T-cell (primary cell): ENCODE measurements around the gene PICK1. TPM values are rescaled to one million over a fixed set of nuclear protein-coding genes. Genes with fewer than 3 reads are reported as not detected.

Experiments
- ATAC-seq, 4 experiments: fragments of 200-7000 bp in 3 of 4; fragments of 150-1000 bp in 1 of 4; cut with Tn5 transposase; replicated peaks in 1 of 4; 1 replicate in 3 of 4; 2 replicates in 1 of 4; pipeline ENCODE4 v1.10.0; 2021; ENCODE audit warnings: moderate library complexity in 3 of 4, mild to moderate bottlenecking in 2 of 4, moderate number of reproducible peaks in 1 of 4
- CTCF ChIA-PET, 2 donors: fragments of 300-600 bp; sonication (Branson Sonifier 250); formaldehyde crosslinking; loops; one replicate each; lab custom pipeline; 2022; ENCODE audit warnings: antibody characterized with exemption in 2 of 2; lab: Charles Lee
- POLR2A ChIA-PET, 2 donors: fragments of 300-600 bp; sonication (Branson Sonifier 250); formaldehyde crosslinking; loops; one replicate each; lab custom pipeline; 2022; ENCODE audit warnings: antibody characterized with exemption in 2 of 2; lab: Charles Lee
- DNase-seq, 35 experiments: peaks; one replicate each; pipeline versions ENCODE4 v3.0.0 to v3.0.0-alpha.2; 2013 to 2023
- H3K27ac ChIP-seq: one replicate; pipeline ENCODE4 v1.5.1; 2013; ENCODE audit warnings: low read length
- H3K27me3 ChIP-seq, 2 experiments: replicated peaks in 1 of 2; 1 replicate in 1 of 2; 2 replicates in 1 of 2; pipeline versions ENCODE4 v1.6.1 to v1.7.0; 2013; ENCODE audit warnings: low read length in 1 of 2, mixed read lengths in 1 of 2; ENCODE audit not compliant: control insufficient read depth in 2 of 2, insufficient read depth in 2 of 2; ENCODE audit errors: extremely low read depth in 1 of 2
- H3K36me3 ChIP-seq, 2 donors: 1 replicate in 1 of 2; 2 replicates in 1 of 2; pipeline versions ENCODE4 v1.6.1 to v1.7.0; 2013; ENCODE audit warnings: low read length in 1 of 2; ENCODE audit not compliant: control insufficient read depth in 2 of 2, insufficient read depth in 1 of 2; ENCODE audit errors: extremely low read depth in 1 of 2
- H3K4me1 ChIP-seq, 2 experiments: 1 replicate in 1 of 2; 2 replicates in 1 of 2; pipeline versions ENCODE4 v1.6.1 to v1.7.0; 2013; ENCODE audit warnings: low read length in 2 of 2, mixed read lengths in 1 of 2; ENCODE audit not compliant: insufficient read depth in 2 of 2, control insufficient read depth in 1 of 2; ENCODE audit errors: extremely low read depth in 1 of 2
- H3K4me3 ChIP-seq, 2 donors: 1 replicate in 1 of 2; 2 replicates in 1 of 2; pipeline versions ENCODE4 v1.5.1 to v1.7.0; 2013; ENCODE audit warnings: mild to moderate bottlenecking in 2 of 2, low read length in 1 of 2, moderate library complexity in 1 of 2; ENCODE audit not compliant: control insufficient read depth in 1 of 2; ENCODE audit errors: extremely low read depth in 1 of 2
- H3K9me3 ChIP-seq: 2 replicates; pipeline ENCODE4 v1.7.0; 2013
- H3K27ac Mint-ChIP-seq, 2 donors: one replicate each; pipeline ENCODE4 v1.8.0; 2020 to 2021; ENCODE audit warnings: mild to moderate bottlenecking in 2 of 2, mixed read lengths in 2 of 2
- H3K27me3 Mint-ChIP-seq, 2 donors: one replicate each; pipeline ENCODE4 v1.8.0; 2021 to 2022; ENCODE audit warnings: mixed read lengths in 2 of 2
- H3K36me3 Mint-ChIP-seq: one replicate; pipeline ENCODE4 v1.8.0; 2021; ENCODE audit warnings: mixed read lengths
- H3K4me1 Mint-ChIP-seq, 3 donors: one replicate each; pipeline ENCODE4 v1.8.0; 2020 to 2022; ENCODE audit warnings: mixed read lengths in 3 of 3, mild to moderate bottlenecking in 1 of 3
- H3K4me3 Mint-ChIP-seq, 3 donors: one replicate each; pipeline ENCODE4 v1.8.0; 2020 to 2022; ENCODE audit warnings: mild to moderate bottlenecking in 3 of 3, mixed read lengths in 3 of 3, moderate library complexity in 3 of 3
- H3K9me3 Mint-ChIP-seq, 3 donors: one replicate each; pipeline ENCODE4 v1.8.0; 2020 to 2022; ENCODE audit warnings: mixed read lengths in 3 of 3
- WGBS: methylation state at CpG from one replicate; pipeline ENCODE4 v1.1.5; 2013; ENCODE audit warnings: missing lambda C conversion rate; ENCODE audit not compliant: insufficient coverage; 5-methylcytosine and 5-hydroxymethylcytosine counted together
- total RNA-seq, 35 experiments: library from RNA in 6 of 35; stranded (reverse) in 6 of 35; fragments of 120-200 nt in 1 of 35; gene quantifications; one replicate each; pipeline versions ENCODE4 v1.2.1 to v1.2.4 and lab custom pipeline; 2013 to 2026

PICK1 gene
- total RNA-seq, 5 donors from 2014 or later (not counting 1 experiment from before 2014, with no cell fraction given): 26.4 to 32.0 (median 27.7) TPM

- CTCF ChIA-PET: no interaction called here
- Histone ChIP-seq H3K27me3 (peaks cover 0 to 54% of the 10 kb centered on the region in 2 experiments), H3K4me3 (no peak overlapping the region), H3K27ac (no peak overlapping the region), H3K36me3 (peaks cover 0 to under 1% of the 10 kb centered on the region in 2 donors), H3K4me1 (peaks cover 0 to 16% of the 10 kb centered on the region in 2 experiments), H3K9me3 (no peaks in the 10 kb centered on the region)
- H3K27me3 Mint-ChIP-seq: peaks cover 13 to 25% of the 10 kb centered on the region in 2 donors
- peaks cover 0 to 7% (median 1%) of the 10 kb centered on the region in 3 donors for H3K4me1 Mint-ChIP-seq
- 84% methylated on average over 9 of the region's 11 CpGs for WGBS
- DNase-seq (no peak), ATAC-seq (no peak)
- no peaks in the 10 kb centered on the region for H3K36me3 Mint-ChIP-seq
- H3K4me3 Mint-ChIP-seq: no peak overlapping the region
- POLR2A ChIA-PET: no interaction called here
- no peak overlapping the region for H3K27ac Mint-ChIP-seq
- no peaks in the 10 kb centered on the region for H3K9me3 Mint-ChIP-seq
Observed at GRCh38 chr22:38080474-38080849, 23.3 kb downstream of the PICK1 start.

- Mint-ChIP-seq H3K9me3 (no peaks in the 10 kb centered on the region), H3K4me1 (peaks cover 0 to 7% (median 1%) of the 10 kb centered on the region in 3 donors), H3K27me3 (peaks cover 13 to 25% of the 10 kb centered on the region in 2 donors), H3K4me3 (no peak overlapping the region), H3K36me3 (no peaks in the 10 kb centered on the region), H3K27ac (no peak overlapping the region)
- peaks cover 0 to 54% of the 10 kb centered on the region in 2 experiments for H3K27me3 ChIP-seq
- no peak for DNase-seq
- peaks cover 1 to 2% of the 10 kb centered on the region in 2 donors for H3K36me3 ChIP-seq
- ChIA-PET POLR2A (no interaction called here), CTCF (no interaction called here)
- peak overlapping the region in 1 of 2 donors; percentile 52 for H3K4me3 ChIP-seq
- H3K4me1 ChIP-seq: peaks cover 0 to 16% of the 10 kb centered on the region in 2 experiments
- H3K27ac ChIP-seq: no peak overlapping the region
- 11% methylated on average over 110 of the region's 110 CpGs for WGBS
- peak; percentile 34 to 43 (median 36) for ATAC-seq
- no peaks in the 10 kb centered on the region for H3K9me3 ChIP-seq
Observed at GRCh38 chr22:38080850-38081635, 23.8 kb downstream of the PICK1 start.

- ATAC-seq: peak in 2 of 4 experiments; percentile 12 to 14
- ChIA-PET CTCF (no interaction called here), POLR2A (no interaction called here)
- Mint-ChIP-seq H3K36me3 (no peaks in the 10 kb centered on the region), H3K9me3 (no peaks in the 10 kb centered on the region), H3K27ac (no peak overlapping the region), H3K4me3 (peak overlapping the region in 1 of 3 donors; percentile 35), H3K4me1 (peaks cover 0 to 7% (median 1%) of the 10 kb centered on the region in 3 donors), H3K27me3 (peaks cover 13 to 25% of the 10 kb centered on the region in 2 donors)
- peak overlapping the region in 1 of 2 donors; percentile 52 for H3K4me3 ChIP-seq
- peaks cover 2 to 3% of the 10 kb centered on the region in 2 donors for H3K36me3 ChIP-seq
- DNase-seq: no peak
- H3K27me3 ChIP-seq: peaks cover 0 to 54% of the 10 kb centered on the region in 2 experiments
- 11% methylated on average over 17 of the region's 17 CpGs for WGBS
- no peak overlapping the region for H3K27ac ChIP-seq
- H3K9me3 ChIP-seq: no peaks in the 10 kb centered on the region
- H3K4me1 ChIP-seq: peaks cover 0 to 16% of the 10 kb centered on the region in 2 experiments
Observed at GRCh38 chr22:38081636-38081940, 24.4 kb downstream of the PICK1 start.

- Histone ChIP-seq H3K36me3 (peaks cover 2 to 3% of the 10 kb centered on the region in 2 donors), H3K9me3 (no peaks in the 10 kb centered on the region), H3K4me3 (peak overlapping the region in 1 of 2 donors; percentile 52), H3K27me3 (peaks cover 0 to 54% of the 10 kb centered on the region in 2 experiments), H3K27ac (no peak overlapping the region), H3K4me1 (peaks cover 0 to 16% of the 10 kb centered on the region in 2 experiments)
- 9% methylated on average over 41 of the region's 52 CpGs for WGBS
- peaks cover under 1% of the 10 kb centered on the region for H3K36me3 Mint-ChIP-seq
- peaks cover 13 to 25% of the 10 kb centered on the region in 2 donors for H3K27me3 Mint-ChIP-seq
- no peak overlapping the region for H3K27ac Mint-ChIP-seq
- H3K4me1 Mint-ChIP-seq: peaks cover 0 to 7% (median 1%) of the 10 kb centered on the region in 3 donors
- no peaks in the 10 kb centered on the region for H3K9me3 Mint-ChIP-seq
- H3K4me3 Mint-ChIP-seq: peak overlapping the region in 1 of 3 donors; percentile 35
- POLR2A ChIA-PET: no interaction called here
- DNase-seq (no peak), ATAC-seq (no peak)
- CTCF ChIA-PET: no interaction called here
Observed at GRCh38 chr22:38081941-38082828, 25.0 kb downstream of the PICK1 start.

- ATAC-seq (no peak), DNase-seq (no peak)
- H3K27me3 Mint-ChIP-seq: peaks cover 13 to 32% of the 10 kb centered on the region in 2 donors
- H3K4me1 Mint-ChIP-seq: peaks cover 0 to 7% (median 1%) of the 10 kb centered on the region in 3 donors
- H3K4me3 Mint-ChIP-seq: no peak overlapping the region
- WGBS: 80% methylated on average over 19 of the region's 24 CpGs
- ChIA-PET CTCF (no interaction called here), POLR2A (no interaction called here)
- Histone ChIP-seq H3K4me3 (no peak overlapping the region), H3K36me3 (peaks cover 2 to 3% of the 10 kb centered on the region in 2 donors), H3K9me3 (no peaks in the 10 kb centered on the region), H3K27ac (no peak overlapping the region), H3K4me1 (peaks cover 0 to 16% of the 10 kb centered on the region in 2 experiments), H3K27me3 (peaks cover 0 to 56% of the 10 kb centered on the region in 2 experiments)
- no peaks in the 10 kb centered on the region for H3K9me3 Mint-ChIP-seq
- no peak overlapping the region for H3K27ac Mint-ChIP-seq
- peaks cover 8% of the 10 kb centered on the region for H3K36me3 Mint-ChIP-seq
Observed at GRCh38 chr22:38082986-38083710, 25.9 kb downstream of the PICK1 start.
